Neural crest cell (in vitro differentiated cells): ENCODE measurements around the gene EGFL8. TPM values are rescaled to one million over a fixed set of nuclear protein-coding genes. Genes with fewer than 3 reads are reported as not detected.
"Not testable (repeated sequence)": the region's sequence is repeated elsewhere in the genome, so short reads cannot be mapped to it uniquely, and the experiment has no call there.

Experiments used
- DNase-seq: peaks from one replicate; pipeline ENCODE4 v3.0.0; 2021; ENCODE audit warnings: low read depth, mixed read lengths, low spot score
- H3K27ac Mint-ChIP-seq: one replicate; pipeline ENCODE4 v1.8.0; 2021; ENCODE audit warnings: mild to moderate bottlenecking, mixed read lengths; ENCODE audit not compliant: unreplicated experiment
- H3K27me3 Mint-ChIP-seq: 2 replicates; pipeline ENCODE4 v1.8.0; 2021; ENCODE audit warnings: low read depth, mild to moderate bottlenecking, mixed read lengths
- H3K36me3 Mint-ChIP-seq: 2 replicates; pipeline ENCODE4 v1.8.0; 2021; ENCODE audit warnings: low read depth, mild to moderate bottlenecking, mixed read lengths
- H3K4me1 Mint-ChIP-seq: 2 replicates; pipeline ENCODE4 v1.8.0; 2021; ENCODE audit warnings: mixed read lengths
- H3K4me3 Mint-ChIP-seq: one replicate; pipeline ENCODE4 v1.8.0; 2021; ENCODE audit warnings: mild to moderate bottlenecking, mixed read lengths
- H3K9me3 Mint-ChIP-seq: 2 replicates; pipeline ENCODE4 v1.8.0; 2021; ENCODE audit warnings: mixed read lengths
- CTCF ChIP-seq: fragments of 200-600 bp; sonication (generic); conservative IDR thresholded peaks from 2 replicates; pipeline ENCODE4 v1.5.0; 2021; ENCODE audit warnings: antibody characterized with exemption, mild to moderate bottlenecking
- total RNA-seq: library from RNA; stranded (reverse); gene quantifications from 2 replicates; pipeline ENCODE4 v1.2.1, GENCODE V29; 2021

The EGFL8 gene
- total RNA-seq, 1 donor from 2014 or later: 44.0 TPM

GRCh38 chr6:32133786-32134185, 30.6 kb upstream of the EGFL8 start:
- Mint-ChIP-seq H3K27me3 (peaks cover 6% of the 10 kb centered on the region), H3K27ac (no peak overlapping the region), H3K9me3 (peaks cover 2% of the 10 kb centered on the region), H3K4me1 (peaks cover 15% of the 10 kb centered on the region), H3K36me3 (no peaks in the 10 kb centered on the region), H3K4me3 (no peak overlapping the region)
- no peak for TF ChIP-seq CTCF
- DNase-seq: no peak

GRCh38 chr6:32137454-32137853, 26.9 kb upstream of the EGFL8 start:
- Mint-ChIP-seq H3K9me3 (no peaks in the 10 kb centered on the region), H3K4me1 (no peaks in the 10 kb centered on the region), H3K36me3 (no peaks in the 10 kb centered on the region), H3K27ac (no peak overlapping the region), H3K4me3 (no peak overlapping the region), H3K27me3 (peaks cover 4% of the 10 kb centered on the region)
- TF ChIP-seq CTCF: no peak
- no peak for DNase-seq

- TF ChIP-seq CTCF: no peak
- Mint-ChIP-seq H3K9me3 (no peaks in the 10 kb centered on the region), H3K27me3 (peaks cover 4% of the 10 kb centered on the region), H3K36me3 (no peaks in the 10 kb centered on the region), H3K4me3 (no peak overlapping the region), H3K27ac (no peak overlapping the region), H3K4me1 (no peaks in the 10 kb centered on the region)
- no peak for DNase-seq
These were observed 24.8 kb upstream of the EGFL8 start for GRCh38 chr6:32139590-32139989.

- Mint-ChIP-seq H3K36me3 (no peaks in the 10 kb centered on the region), H3K9me3 (no peaks in the 10 kb centered on the region), H3K27ac (no peak overlapping the region), H3K27me3 (peaks cover under 1% of the 10 kb centered on the region), H3K4me3 (no peak overlapping the region), H3K4me1 (no peaks in the 10 kb centered on the region)
- no peak for TF ChIP-seq CTCF
- DNase-seq: no peak
These were observed 23.9 kb upstream of the EGFL8 start for GRCh38 chr6:32140420-32141046.

GRCh38 chr6:32144238-32144637, 20.2 kb upstream of the EGFL8 start:
- H3K36me3 Mint-ChIP-seq, H3K4me3 Mint-ChIP-seq, DNase-seq, H3K27ac Mint-ChIP-seq, H3K9me3 Mint-ChIP-seq, H3K27me3 Mint-ChIP-seq: not testable (repeated sequence)
- H3K4me1 Mint-ChIP-seq: peaks cover 14% of the 10 kb centered on the region

- no peak for TF ChIP-seq CTCF
- no peak for DNase-seq
- Mint-ChIP-seq H3K27me3 (no peaks in the 10 kb centered on the region), H3K4me3 (no peak overlapping the region), H3K27ac (no peak overlapping the region), H3K4me1 (peaks cover 19% of the 10 kb centered on the region), H3K9me3 (no peaks in the 10 kb centered on the region), H3K36me3 (peaks cover 3% of the 10 kb centered on the region)
These were observed 18.1 kb upstream of the EGFL8 start for GRCh38 chr6:32146287-32146686.
